Thyroid gland (tissue), 4 donors: Measurements from ENCODE around the gene CISTR. TPM values are rescaled to one million over a fixed set of nuclear protein-coding genes. Genes with fewer than 3 reads are reported as not detected.

Source experiments
- DNase-seq, 2 donors: peaks; one replicate each; pipeline ENCODE4 v3.0.0-alpha.2; 2019
- H3K27ac ChIP-seq, 3 donors: fragments of 200-600 bp; sonication (generic); 1 replicate in 2 of 3; 2 replicates in 1 of 3; pipeline ENCODE4 v1.5.1; 2016 to 2019; ENCODE audit warnings: mild to moderate bottlenecking in 1 of 3, moderate library complexity in 1 of 3
- H3K27me3 ChIP-seq: fragments of 200-600 bp; sonication (generic); one replicate; pipeline ENCODE4 v1.5.1; 2019
- H3K36me3 ChIP-seq, 2 donors: fragments of 200-600 bp; sonication (generic); one replicate each; pipeline ENCODE4 v1.5.1; 2016 to 2019
- H3K4me1 ChIP-seq, 2 donors: fragments of 200-600 bp; sonication (generic); one replicate each; pipeline ENCODE4 v1.5.1; 2017 to 2019
- H3K4me3 ChIP-seq, 3 donors: fragments of 200-600 bp; sonication (generic); replicated peaks in 1 of 3; 1 replicate in 2 of 3; 2 replicates in 1 of 3; pipeline ENCODE4 v1.5.1; 2016; ENCODE audit warnings: mild to moderate bottlenecking in 1 of 3
- H3K9me3 ChIP-seq: fragments of 200-600 bp; sonication (generic); one replicate; pipeline ENCODE4 v1.5.1; 2017
- POLR2A ChIP-seq, 2 donors: fragments of 450-650 bp; IDR thresholded peaks; one replicate each; pipeline ENCODE4 v1.6.1; 2017; ENCODE audit warnings: antibody characterized with exemption in 2 of 2, mild to moderate bottlenecking in 2 of 2, moderate library complexity in 1 of 2
- WGBS, 2 donors: methylation state at CpG; one replicate each; pipeline ENCODE4 v1.1.5; 2017; 5-methylcytosine and 5-hydroxymethylcytosine counted together
- intact Hi-C: fragments of 100-400 bp; cut with DNase I; formaldehyde crosslinking; loops from one replicate; pipeline ENCODE4 v1.15.1; 2023
- total RNA-seq, 4 donors: library from RNA; depleted of rRNA; stranded (reverse); fragments of >200 nt; gene quantifications; one replicate each; pipeline ENCODE4 v1.2.3, GENCODE V29; 2016
- TF ChIP-seq, protein P1 (sequence below), 6 experiments: fragments of 200-600 bp in 3 of 6; fragments of 450-650 bp in 3 of 6; sonication (generic) in 3 of 6; IDR thresholded peaks; one replicate each; pipeline ENCODE4 v1.5.1; 2016 to 2019; ENCODE audit warnings: antibody characterized with exemption in 6 of 6, mild to moderate bottlenecking in 2 of 6, inconsistent platforms in 1 of 6, moderate library complexity in 1 of 6

The CISTR gene
- total RNA-seq, 4 donors from 2014 or later, result not detected

DNA sequence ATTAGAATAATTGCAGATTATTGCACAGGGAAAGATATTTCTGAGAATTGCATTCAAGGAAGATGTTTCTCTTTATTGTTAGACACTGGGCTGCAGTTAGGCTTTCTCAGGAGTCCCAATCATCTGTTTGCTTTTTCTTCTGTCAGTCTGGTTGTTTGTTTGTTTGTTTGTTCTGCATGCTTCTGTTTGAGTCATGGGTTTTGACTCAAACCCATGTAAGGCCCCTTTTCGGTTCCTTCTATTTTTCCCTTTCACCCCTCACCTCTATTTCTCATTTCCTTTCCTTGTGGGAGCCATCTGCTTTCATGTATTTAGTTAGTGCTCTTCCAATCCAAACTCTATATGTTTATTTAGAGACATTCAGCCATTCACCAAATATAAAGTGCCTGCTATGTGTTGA lies 25.1 kb upstream of the CISTR start:
- Histone ChIP-seq H3K27ac (no peak overlapping the region), H3K36me3 (no peaks in the 10 kb centered on the region), H3K4me1 (no peaks in the 10 kb centered on the region), H3K9me3 (no peaks in the 10 kb centered on the region), H3K4me3 (no peak overlapping the region), H3K27me3 (no peaks in the 10 kb centered on the region)
- intact Hi-C loops, result no loop called here
- TF ChIP-seq, protein P1, sequence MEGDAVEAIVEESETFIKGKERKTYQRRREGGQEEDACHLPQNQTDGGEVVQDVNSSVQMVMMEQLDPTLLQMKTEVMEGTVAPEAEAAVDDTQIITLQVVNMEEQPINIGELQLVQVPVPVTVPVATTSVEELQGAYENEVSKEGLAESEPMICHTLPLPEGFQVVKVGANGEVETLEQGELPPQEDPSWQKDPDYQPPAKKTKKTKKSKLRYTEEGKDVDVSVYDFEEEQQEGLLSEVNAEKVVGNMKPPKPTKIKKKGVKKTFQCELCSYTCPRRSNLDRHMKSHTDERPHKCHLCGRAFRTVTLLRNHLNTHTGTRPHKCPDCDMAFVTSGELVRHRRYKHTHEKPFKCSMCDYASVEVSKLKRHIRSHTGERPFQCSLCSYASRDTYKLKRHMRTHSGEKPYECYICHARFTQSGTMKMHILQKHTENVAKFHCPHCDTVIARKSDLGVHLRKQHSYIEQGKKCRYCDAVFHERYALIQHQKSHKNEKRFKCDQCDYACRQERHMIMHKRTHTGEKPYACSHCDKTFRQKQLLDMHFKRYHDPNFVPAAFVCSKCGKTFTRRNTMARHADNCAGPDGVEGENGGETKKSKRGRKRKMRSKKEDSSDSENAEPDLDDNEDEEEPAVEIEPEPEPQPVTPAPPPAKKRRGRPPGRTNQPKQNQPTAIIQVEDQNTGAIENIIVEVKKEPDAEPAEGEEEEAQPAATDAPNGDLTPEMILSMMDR (IDR thresholded peaks at IDR 0.05), result no peak
- no peak for TF ChIP-seq POLR2A (IDR thresholded peaks at IDR 0.05)
- WGBS, 2 donors, result 83 to 88% methylated on average over 1 of the region's 1 CpG
- no peak for DNase-seq

DNA sequence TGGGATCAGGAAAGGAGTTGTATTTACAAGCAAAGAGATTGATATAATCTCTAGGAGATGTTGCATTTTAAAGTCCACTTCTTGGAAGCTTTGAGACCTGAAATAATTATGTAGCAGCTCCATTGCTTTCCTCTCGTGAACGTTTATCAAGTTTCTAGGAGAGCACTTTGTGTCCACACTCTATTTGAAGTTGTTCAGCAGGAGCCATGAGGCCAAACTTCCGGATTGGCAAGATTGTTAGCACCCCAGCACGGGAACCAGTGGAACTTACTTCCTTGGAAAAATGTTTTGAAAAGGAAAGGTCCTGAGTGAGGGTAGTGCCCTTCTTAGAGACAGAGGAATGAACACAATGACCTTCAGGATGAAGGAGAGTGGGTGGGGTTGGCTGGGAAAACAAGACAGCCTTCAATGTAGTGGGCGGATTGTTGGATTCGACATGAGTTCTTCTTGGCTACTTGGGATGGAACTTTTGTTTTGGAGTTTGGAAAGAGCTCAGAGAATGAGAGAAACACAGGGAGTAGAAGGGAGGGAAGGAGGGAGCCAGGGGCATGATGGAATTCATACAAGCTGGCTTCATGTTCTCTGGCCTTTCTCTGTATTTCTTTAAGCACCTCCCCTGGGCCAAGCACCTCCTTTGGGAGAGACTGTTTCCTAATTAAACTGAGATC lies 23.8 kb upstream of the CISTR start:
- no peaks in the 10 kb centered on the region for H3K9me3 ChIP-seq
- H3K4me3 ChIP-seq, result no peak overlapping the region
- TF ChIP-seq, protein P1 (IDR thresholded peaks at IDR 0.05), result no peak
- TF ChIP-seq POLR2A (IDR thresholded peaks at IDR 0.05), result no peak
- DNase-seq, result no peak
- H3K4me1 ChIP-seq, result no peaks in the 10 kb centered on the region
- H3K36me3 ChIP-seq, result no peaks in the 10 kb centered on the region
- WGBS, 2 donors, result 28 to 31% methylated on average over 6 of the region's 6 CpGs
- intact Hi-C loops, result no loop called here
- no peak overlapping the region for H3K27ac ChIP-seq
- H3K27me3 ChIP-seq, result no peaks in the 10 kb centered on the region

GRCh38 chr12:53770281-53770680 lies 18.5 kb upstream of the CISTR start:
- Histone ChIP-seq H3K27me3 (no peaks in the 10 kb centered on the region), H3K4me3 (no peak overlapping the region), H3K27ac (no peak overlapping the region), H3K4me1 (no peaks in the 10 kb centered on the region), H3K36me3 (no peaks in the 10 kb centered on the region), H3K9me3 (no peaks in the 10 kb centered on the region)
- no peak for DNase-seq
- TF ChIP-seq, protein P1 (IDR thresholded peaks at IDR 0.05), result no peak
- no peak for TF ChIP-seq POLR2A (IDR thresholded peaks at IDR 0.05)
- intact Hi-C loops, result no loop called here

- no peaks in the 10 kb centered on the region for H3K4me1 ChIP-seq
- H3K9me3 ChIP-seq, result no peaks in the 10 kb centered on the region
- no peak overlapping the region for H3K4me3 ChIP-seq
- no peak overlapping the region for H3K27ac ChIP-seq
- DNase-seq, result no peak
- no peaks in the 10 kb centered on the region for H3K27me3 ChIP-seq
- TF ChIP-seq, protein P1 (IDR thresholded peaks at IDR 0.05), result no peak
- TF ChIP-seq POLR2A (IDR thresholded peaks at IDR 0.05), result no peak
- intact Hi-C loops, result loop anchor here (10.0 kb wide), 1 partner anchor 216 kb away; the partner anchor contains the start of gene HOXC10
- 79 to 83% methylated on average over 5 of the region's 5 CpGs for WGBS, 2 donors
- H3K36me3 ChIP-seq, result no peaks in the 10 kb centered on the region
Observed at GRCh38 chr12:53768976-53769375, 17.2 kb upstream of the CISTR start.

DNA sequence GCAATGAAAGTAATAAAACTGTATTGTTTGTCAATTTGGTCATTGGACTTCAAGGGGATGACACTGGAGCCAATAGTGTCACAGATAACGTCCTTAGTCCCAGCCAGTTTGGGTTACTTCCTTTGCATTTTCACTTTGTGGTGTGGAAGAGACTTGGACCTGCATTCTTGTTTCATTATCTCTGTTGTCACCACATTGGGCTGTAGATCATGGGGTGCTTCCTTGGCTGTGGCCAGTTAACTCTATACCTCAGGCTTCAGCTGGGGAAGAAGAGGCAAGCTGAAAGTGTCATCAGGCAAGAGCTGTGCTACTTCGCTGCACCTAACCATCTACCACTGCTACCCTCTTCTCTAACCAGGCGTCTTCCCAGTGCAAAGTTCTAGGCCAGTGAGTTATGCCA lies 15.1 kb upstream of the CISTR start:
- H3K27me3 ChIP-seq, result no peaks in the 10 kb centered on the region
- no peak overlapping the region for H3K27ac ChIP-seq
- TF ChIP-seq POLR2A (IDR thresholded peaks at IDR 0.05), result no peak
- TF ChIP-seq, protein P1 (IDR thresholded peaks at IDR 0.05), result no peak

More for the DNA sequence above, 15.1 kb upstream of the CISTR start:
- 68 to 73% methylated on average over 3 of the region's 3 CpGs for WGBS, 2 donors
- intact Hi-C loops, result loop anchor here (10.0 kb wide), 1 partner anchor 218 kb away; the partner anchor contains the start of gene HOXC10
- DNase-seq, result no peak
- H3K9me3 ChIP-seq, result no peaks in the 10 kb centered on the region
- no peaks in the 10 kb centered on the region for H3K4me1 ChIP-seq
- no peaks in the 10 kb centered on the region for H3K36me3 ChIP-seq
- H3K4me3 ChIP-seq, result no peak overlapping the region
